Measurements from ENCODE around the gene KRTAP12-1.

The KRTAP12-1 gene

DNA sequence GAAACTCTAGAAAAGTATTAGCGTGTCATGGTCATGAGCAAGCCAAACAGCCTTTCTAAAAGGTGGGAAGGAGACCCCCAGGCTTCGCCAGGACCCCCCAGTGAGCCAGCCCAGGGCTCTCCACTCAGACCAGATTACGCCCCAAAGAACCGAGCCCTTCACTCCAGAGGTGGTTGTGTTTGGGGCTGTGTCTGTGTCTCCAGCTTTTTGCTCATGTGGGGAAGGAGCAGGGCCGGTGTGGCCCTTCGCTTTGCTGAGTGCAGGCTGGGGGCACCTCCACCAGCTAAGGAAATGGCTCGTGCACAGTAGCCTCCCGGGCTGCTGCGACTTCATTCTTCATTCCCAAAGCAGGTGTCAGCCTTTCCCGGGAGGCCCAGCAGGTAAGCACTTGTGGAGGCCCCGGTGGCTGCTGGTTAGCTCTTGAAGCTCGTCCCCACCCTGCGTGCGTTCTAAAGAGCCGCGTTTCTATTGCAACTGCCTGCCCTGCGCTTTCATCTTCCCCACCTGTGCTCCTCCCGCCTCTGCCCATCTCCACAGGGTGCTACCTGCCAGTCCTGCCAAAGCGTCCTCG is 28.9 kb upstream of the KRTAP12-1 start:
- DNase-seq, result no peak

DNA sequence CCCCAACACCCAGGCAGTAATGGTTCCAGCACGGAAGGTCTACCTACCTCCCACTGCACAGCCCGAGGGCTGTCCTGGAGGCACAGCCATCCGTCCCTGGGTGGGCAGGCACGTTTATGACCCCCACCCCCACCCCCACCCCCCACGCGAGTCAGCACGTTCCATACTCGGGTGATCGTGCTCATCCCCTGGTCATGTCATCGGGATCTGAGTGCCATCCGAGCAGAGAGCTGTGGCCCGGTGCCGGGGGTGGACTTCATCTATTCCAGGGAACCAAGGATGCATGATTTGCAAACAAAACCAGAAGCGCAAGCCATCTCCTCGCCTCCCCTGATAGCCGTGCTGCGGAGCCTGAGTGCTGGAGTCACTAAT is 28.3 kb upstream of the KRTAP12-1 start:
- DNase-seq, result no peak

GRCh38 chr21:44709426-44710293 is 27.7 kb upstream of the KRTAP12-1 start:
- DNase-seq, result no peak

DNA sequence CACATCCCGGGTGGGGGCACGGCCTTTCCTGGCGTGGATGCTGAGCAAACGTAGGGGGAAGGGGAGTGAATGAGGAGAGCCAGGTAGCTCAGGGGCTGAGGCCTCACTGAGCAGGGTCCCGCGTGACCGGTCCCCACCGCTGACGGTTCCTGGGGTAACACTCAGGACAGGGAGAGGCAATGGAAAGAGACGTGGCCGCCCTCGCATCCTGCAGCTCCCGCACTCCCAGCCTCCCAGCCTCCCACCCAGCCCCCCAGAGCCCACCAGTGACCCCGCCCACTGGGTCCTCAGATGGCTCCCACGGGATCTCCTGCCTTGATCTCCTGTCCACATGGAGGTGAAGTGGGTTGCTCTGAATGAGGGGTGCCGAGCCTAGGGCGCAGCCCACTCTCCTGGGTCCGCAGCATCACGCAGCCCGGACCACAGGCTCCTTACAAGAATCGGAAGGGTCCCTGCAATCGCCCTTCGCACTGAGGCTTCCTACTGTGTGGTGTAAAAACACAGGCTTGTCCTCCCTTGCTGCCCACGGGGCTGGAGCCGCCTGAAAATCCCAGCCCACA is 27.0 kb upstream of the KRTAP12-1 start:
- no peak for DNase-seq

DNA sequence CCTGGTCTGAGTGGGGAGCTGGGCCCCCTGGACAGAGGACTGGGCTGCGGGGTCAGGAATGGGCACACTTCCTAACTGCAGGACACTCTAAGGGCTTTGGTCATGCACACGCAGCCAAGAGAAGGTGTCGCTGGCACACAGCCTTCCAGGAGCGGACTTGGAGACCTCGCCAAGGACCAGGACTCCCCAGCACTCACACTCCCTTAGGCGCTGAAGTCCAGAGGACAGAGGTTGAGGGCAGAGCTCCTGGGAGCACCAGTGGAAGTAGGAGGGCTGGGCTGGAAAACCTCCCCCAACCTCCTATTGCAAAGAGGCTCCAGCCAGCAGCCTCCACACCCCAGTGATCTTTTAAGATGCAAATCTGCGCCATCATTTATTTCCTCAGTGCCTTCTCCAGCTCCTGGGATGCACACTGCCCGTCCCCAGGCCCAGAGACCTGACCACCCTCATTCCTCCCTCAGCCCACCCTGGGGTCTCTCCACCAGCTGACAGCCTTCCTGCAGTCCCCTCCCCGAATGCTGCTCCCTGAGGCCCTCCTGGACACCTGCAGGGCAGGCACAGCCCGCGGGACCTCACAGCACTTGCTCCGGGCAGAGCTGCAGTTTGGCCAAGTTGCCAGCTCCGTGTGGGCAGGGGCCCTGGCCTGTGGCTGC is 26.4 kb upstream of the KRTAP12-1 start:
- DNase-seq, result no peak

DNA sequence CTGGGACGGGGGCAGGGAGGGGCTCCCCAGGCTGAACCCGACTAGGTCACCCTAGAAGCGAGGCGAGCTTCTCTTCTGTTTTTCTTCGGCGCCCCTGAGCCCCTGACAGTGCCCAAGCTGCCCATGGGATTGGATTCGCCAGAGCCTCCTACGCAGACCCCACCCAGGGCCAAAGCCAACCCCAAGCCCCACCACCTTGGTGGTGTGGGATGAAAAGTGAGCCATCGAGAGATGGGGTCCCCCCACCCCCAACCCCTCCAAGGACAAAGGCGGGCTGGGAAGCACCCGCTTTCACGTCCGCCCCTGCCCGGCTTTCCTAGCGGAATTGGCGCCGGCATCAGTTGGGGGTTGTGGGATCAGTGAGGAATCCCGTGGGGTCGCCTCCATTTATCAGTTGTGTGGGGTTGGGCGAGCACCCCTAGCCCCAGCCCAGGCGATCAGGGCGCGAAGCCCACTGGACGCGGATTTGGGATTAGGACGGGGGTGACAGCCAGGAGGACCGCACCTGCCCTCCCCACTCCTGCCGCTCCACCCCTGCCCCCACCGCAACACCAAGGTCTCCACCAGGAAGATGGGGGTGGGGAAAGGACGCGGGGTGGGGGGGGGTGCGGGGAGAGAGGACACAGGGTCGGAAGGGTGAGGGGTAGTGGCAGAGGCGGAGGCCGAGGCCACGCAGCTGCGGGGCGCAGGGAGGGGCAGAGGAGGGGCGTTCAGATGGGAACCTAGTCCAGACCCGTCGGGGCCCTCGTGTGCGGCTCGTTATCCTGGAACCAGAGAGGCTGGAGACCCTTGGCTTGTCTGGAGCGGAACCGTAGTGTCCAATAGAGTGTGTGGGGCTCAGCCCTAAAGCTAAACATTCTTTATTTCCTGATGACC is 25.0 kb upstream of the KRTAP12-1 start:
- no peak for DNase-seq

GRCh38 chr21:44706026-44706705 is 24.2 kb upstream of the KRTAP12-1 start:
- no peak for DNase-seq

- DNase-seq, result no peak
Measured at GRCh38 chr21:44704636-44705001, 22.7 kb upstream of the KRTAP12-1 start.

GRCh38 chr21:44703731-44704635 is 22.0 kb upstream of the KRTAP12-1 start:
- DNase-seq, result no peak

- no peak for DNase-seq
Measured at GRCh38 chr21:44702973-44703730, 21.2 kb upstream of the KRTAP12-1 start.

- DNase-seq, result no peak
Measured at GRCh38 chr21:44702111-44702972, 20.4 kb upstream of the KRTAP12-1 start.

GRCh38 chr21:44701541-44701940 is 19.6 kb upstream of the KRTAP12-1 start:
- DNase-seq, result no peak

- no peak for DNase-seq
Measured at GRCh38 chr21:44701023-44701400, 19.0 kb upstream of the KRTAP12-1 start.

- DNase-seq, result no peak
Measured at GRCh38 chr21:44700101-44701022, 18.4 kb upstream of the KRTAP12-1 start.

GRCh38 chr21:44699502-44700001 is 17.6 kb upstream of the KRTAP12-1 start:
- no peak for DNase-seq

- no peak for DNase-seq
Measured at GRCh38 chr21:44697811-44698734, 16.1 kb upstream of the KRTAP12-1 start.
